Endothelial cell of umbilical vein (primary cell): Measurements from ENCODE around the gene ASZ1. TPM values are rescaled to one million over a fixed set of nuclear protein-coding genes. Genes with fewer than 3 reads are reported as not detected.

Source experiments
- BruUV-seq: library from RNA; stranded (reverse); fragments of 400-500 nt; replicated peaks from 2 replicates; lab custom pipeline; 2021; lab: Mats Ljungman, UMichigan
- CTCF ChIA-PET: fragments of 300-600, 350-600 bp; sonication (Branson Sonifier 250); formaldehyde crosslinking; loops from one replicate; lab custom pipeline; 2021; ENCODE audit warnings: antibody characterized with exemption, inconsistent platforms; lab: Charles Lee
- POLR2A ChIA-PET: fragments of 300-600, 350-600 bp; sonication (Branson Sonifier 250); formaldehyde crosslinking; loops from one replicate; lab custom pipeline; 2021; ENCODE audit warnings: antibody characterized with exemption, inconsistent platforms; lab: Charles Lee
- DNase-seq: peaks from one replicate; pipeline ENCODE4 v3.0.0-alpha.2; 2011; ENCODE audit warnings: low read depth, low spot score
- FAIRE-seq: peaks from 2 replicates; lab custom pipeline; 2011; peaks lifted over from hg19 to GRCh38; lab: Jason Lieb, UNC
- H2AFZ ChIP-seq: 2 replicates; pipeline ENCODE4 v1.6.0; 2012; ENCODE audit warnings: low read depth, low read length, control low read depth, inconsistent platforms
- H3K27ac ChIP-seq: 2 replicates; pipeline ENCODE4 v1.5.1; 2011; ENCODE audit warnings: low read depth, mild to moderate bottlenecking, control low read depth, low read length, moderate library complexity; ENCODE audit not compliant: insufficient read depth
- H3K27me3 ChIP-seq, 2 experiments: 2 replicates each; pipeline versions ENCODE4 v1.6.0 to v1.6.1; 2011; ENCODE audit warnings: low read length in 2 of 2, mixed read lengths in 1 of 2; ENCODE audit not compliant: control insufficient read depth in 2 of 2, insufficient read depth in 2 of 2
- H3K36me3 ChIP-seq, 2 experiments: 2 replicates in 1 of 2; 3 replicates in 1 of 2; pipeline ENCODE4 v1.5.1; 2011; ENCODE audit warnings: low read length in 2 of 2, mild to moderate bottlenecking in 1 of 2, moderate library complexity in 1 of 2; ENCODE audit not compliant: control insufficient read depth in 2 of 2, insufficient read depth in 2 of 2; ENCODE audit errors: extremely low read depth in 1 of 2
- H3K4me1 ChIP-seq: 3 replicates; pipeline ENCODE4 v1.5.1; 2011; ENCODE audit warnings: mild to moderate bottlenecking, low read length; ENCODE audit not compliant: control insufficient read depth, insufficient read depth; ENCODE audit errors: extremely low read depth
- H3K4me2 ChIP-seq: 2 replicates; pipeline ENCODE4 v1.6.1; 2011; ENCODE audit warnings: low read length, control low read depth, mixed read lengths; ENCODE audit not compliant: insufficient read depth
- H3K4me3 ChIP-seq, 3 experiments: fragments of 200-600 bp in 1 of 3; sonication (generic), shearing (Covaris generic) in 1 of 3; replicated peaks in 1 of 3; 2 replicates each; pipeline ENCODE4 v1.5.1; 2011 to 2016; ENCODE audit warnings: control low read depth in 3 of 3, low read length in 3 of 3, mild to moderate bottlenecking in 2 of 3, inconsistent platforms in 1 of 3, low read depth in 1 of 3, moderate library complexity in 1 of 3; ENCODE audit not compliant: insufficient read depth in 1 of 3
- H3K79me2 ChIP-seq: 2 replicates; pipeline ENCODE4 v1.6.0; 2012; ENCODE audit warnings: low read length, inconsistent platforms; ENCODE audit not compliant: control insufficient read depth, insufficient read depth
- H3K9ac ChIP-seq: replicated peaks from 2 replicates; pipeline ENCODE3; 2011; ENCODE audit warnings: low read length, control low read depth; ENCODE audit not compliant: insufficient read depth; ENCODE audit errors: extremely low read depth
- H3K9me1 ChIP-seq: replicated peaks from 3 replicates; pipeline ENCODE4 v1.6.0; 2011; ENCODE audit warnings: mild to moderate bottlenecking, low read length; ENCODE audit not compliant: control insufficient read depth, insufficient read depth; ENCODE audit errors: extremely low read depth
- H3K9me3 ChIP-seq: replicated peaks from 2 replicates; pipeline ENCODE4 v1.5.1; 2012; ENCODE audit warnings: low read length, inconsistent platforms; ENCODE audit not compliant: control insufficient read depth, insufficient read depth
- H4K20me1 ChIP-seq: replicated peaks from 2 replicates; pipeline ENCODE3; 2011; ENCODE audit warnings: mild to moderate bottlenecking, low read length; ENCODE audit not compliant: control insufficient read depth, insufficient read depth; ENCODE audit errors: extremely low read depth
- EZH2 ChIP-seq: IDR thresholded peaks from 2 replicates; pipeline ENCODE4 v1.6.1; 2012; ENCODE audit warnings: borderline replicate concordance, low read depth, mild to moderate bottlenecking, moderate library complexity, low read length, inconsistent platforms; ENCODE audit not compliant: severe bottlenecking
- FOS ChIP-seq: IDR thresholded peaks from 2 replicates; pipeline ENCODE4 v1.6.1; 2011; ENCODE audit warnings: mild to moderate bottlenecking, low read length, moderate library complexity, borderline replicate concordance; ENCODE audit not compliant: insufficient read depth
- GATA2 ChIP-seq: IDR thresholded peaks from 2 replicates; pipeline ENCODE4 v1.7.0; 2011; ENCODE audit warnings: low read depth, mild to moderate bottlenecking, moderate library complexity, mixed read lengths, low read length; ENCODE audit not compliant: insufficient read length, insufficient read depth
- JUN ChIP-seq: IDR thresholded peaks from 2 replicates; pipeline ENCODE4 v1.6.1; 2011; ENCODE audit warnings: borderline replicate concordance, low read depth; ENCODE audit not compliant: insufficient read length, insufficient read depth
- MAX ChIP-seq: IDR thresholded peaks from 2 replicates; pipeline ENCODE4 v1.6.1; 2011; ENCODE audit not compliant: insufficient read depth, insufficient read length
- MYC ChIP-seq: IDR thresholded peaks from one replicate; pipeline ENCODE4 v1.6.1; 2011; ENCODE audit warnings: mild to moderate bottlenecking, low read depth, low read length
- POLR2A ChIP-seq: IDR thresholded peaks from 2 replicates; pipeline ENCODE4 v1.6.1; 2012; ENCODE audit warnings: low read depth, mild to moderate bottlenecking, control low read depth, low read length
- POLR2AphosphoS5 ChIP-seq: IDR thresholded peaks from 2 replicates; pipeline ENCODE4 v1.6.1; 2012; ENCODE audit warnings: low read depth, mild to moderate bottlenecking, control low read depth, low read length, moderate library complexity; ENCODE audit not compliant: insufficient read depth
- dilution Hi-C: fragments of 300-500 bp; cut with MboI; formaldehyde crosslinking; loops from one replicate; pipeline ENCODE4 v1.15.0; 2019; ENCODE audit warnings: low sequenced_read_pairs; ENCODE audit not compliant: extremely low pct_ligation_motif_present
- intact Hi-C: fragments of 100-400 bp; cut with micrococcal nuclease; formaldehyde crosslinking; loops from one replicate; pipeline ENCODE4 v1.10.0; 2022
- polyA plus RNA-seq, 4 experiments: library from polyadenylated mRNA; depleted of rRNA in 3 of 4; stranded (reverse) in 3 of 4; unstranded in 1 of 4; fragments of >200 nt; gene quantifications; 2 replicates each; pipeline versions ENCODE4 v1.2.1 to v1.2.3, GENCODE V29; 2011 to 2012; ENCODE audit warnings: missing spikeins in 1 of 4
- total RNA-seq: library from RNA; stranded (reverse); gene quantifications from 2 replicates; pipeline ENCODE4 v1.2.3, GENCODE V29; 2021

The ASZ1 gene
- total and polyA plus RNA-seq, 2 donors (not counting 3 experiments of a cell fraction or from before 2014, with no cell fraction given) = not detected

GRCh38 chr7:117349570-117349969 lies 77.7 kb downstream of the ASZ1 start:
- DNase-seq (no peak), FAIRE-seq (no peak)
- Histone ChIP-seq H3K27ac (no peak overlapping the region), H3K4me2 (no peak overlapping the region), H3K9me3 (no peaks in the 10 kb centered on the region), H3K79me2 (no peaks in the 10 kb centered on the region), H3K9ac (no peak overlapping the region), H3K4me1 (no peaks in the 10 kb centered on the region), H3K36me3 (no peaks in the 10 kb centered on the region), H3K27me3 (peaks cover 2 to 10% of the 10 kb centered on the region in 2 experiments), H4K20me1 (no peaks in the 10 kb centered on the region), H2AFZ (no peak overlapping the region), H3K4me3 (no peak overlapping the region), H3K9me1 (no peaks in the 10 kb centered on the region)
- TF ChIP-seq EZH2 (no peak), GATA2 (no peak), FOS (no peak), POLR2AphosphoS5 (no peak), JUN (no peak), POLR2A (no peak), MYC (no peak), MAX (no peak)
- intact Hi-C loops (no loop called here), dilution Hi-C loops (no loop called here)
- CTCF ChIA-PET = no interaction called here
- POLR2A ChIA-PET = no interaction called here
- BruUV-seq = no TSS peak
